GM18870 (cell line): ENCODE measurements around the gene GNAT2.

ENCODE experiments used
- ATAC-seq: cut with Tn5 transposase; IDR thresholded peaks from one replicate; pipeline ENCODE4 v1.9.1; 2021; ENCODE audit warnings: moderate library complexity; ENCODE audit not compliant: unreplicated experiment

GNAT2 gene

GRCh38 chr1:109642626-109643025, 23.2 kb upstream of the GNAT2 start:
- no peak for ATAC-seq

GRCh38 chr1:109641861-109642260, 22.4 kb upstream of the GNAT2 start:
- no peak for ATAC-seq

- no peak for ATAC-seq
Observed at GRCh38 chr1:109641078-109641740, 21.8 kb upstream of the GNAT2 start.

- ATAC-seq = no peak
Observed at GRCh38 chr1:109640285-109640865, 21.0 kb upstream of the GNAT2 start.

- ATAC-seq = no peak
Observed at GRCh38 chr1:109639841-109640184, 20.4 kb upstream of the GNAT2 start.

GRCh38 chr1:109639063-109639840, 19.8 kb upstream of the GNAT2 start:
- ATAC-seq = no peak

- no peak for ATAC-seq
Observed at GRCh38 chr1:109637446-109637845, 18.0 kb upstream of the GNAT2 start.

GRCh38 chr1:109636201-109636952, 17.0 kb upstream of the GNAT2 start:
- no peak for ATAC-seq

- no peak for ATAC-seq
Observed at GRCh38 chr1:109635862-109636200, 16.4 kb upstream of the GNAT2 start.

- ATAC-seq = no peak
Observed at GRCh38 chr1:109634771-109635750, 15.6 kb upstream of the GNAT2 start.

- ATAC-seq = no peak
Observed at GRCh38 chr1:109634292-109634691, 14.9 kb upstream of the GNAT2 start.

GRCh38 chr1:109632671-109633346, 13.4 kb upstream of the GNAT2 start:
- no peak for ATAC-seq

GRCh38 chr1:109631513-109632505, 12.4 kb upstream of the GNAT2 start:
- no peak for ATAC-seq

- ATAC-seq = no peak
Observed at GRCh38 chr1:109630898-109631512, 11.6 kb upstream of the GNAT2 start.

GRCh38 chr1:109630081-109630897, 10.9 kb upstream of the GNAT2 start:
- ATAC-seq = no peak

- ATAC-seq = no peak
Observed at GRCh38 chr1:109629372-109630030, 10.1 kb upstream of the GNAT2 start.
